ENCODE measurements around the gene EXTL1.

GRCh38 chr1:26046246-26047095 lies 24.9 kb downstream of the EXTL1 start:
- TF ChIP-seq CTCF (IDR thresholded peaks at IDR 0.05) (no peak), POLR2AphosphoS5 (IDR thresholded peaks at IDR 0.05; ENCODE audit: insufficient read depth in 1 of 2, low read depth in 1 of 2) (no peak)

All from vagina (tissue), 2 donors.